Fibroblast of the aortic adventitia (primary cell): ENCODE results near the gene SERPINB1. TPM values are rescaled to one million over a fixed set of nuclear protein-coding genes. Genes with fewer than 3 reads are reported as not detected.

Source experiments
- DNase-seq: peaks from one replicate; pipeline ENCODE4 v3.0.0-alpha.2; 2010; ENCODE audit warnings: low read depth
- H3K4me3 ChIP-seq: 2 replicates; pipeline ENCODE4 v1.5.1; 2011; ENCODE audit warnings: low read depth, mild to moderate bottlenecking, control low read depth, low read length, moderate library complexity
- total RNA-seq: library from RNA; depleted of rRNA; stranded (reverse); fragments of >200 nt; gene quantifications from 2 replicates; pipeline ENCODE4 v1.2.3, GENCODE V29; 2012; ENCODE audit warnings: low replicate concordance
- TF ChIP-seq, protein P1 (sequence below): IDR thresholded peaks from 2 replicates; pipeline ENCODE4 v1.5.1; 2011; ENCODE audit warnings: mild to moderate bottlenecking, low read length, control low read depth, inconsistent platforms; ENCODE audit not compliant: insufficient read depth

The SERPINB1 gene
- total RNA-seq, 1 donor = 22.1 TPM

DNA sequence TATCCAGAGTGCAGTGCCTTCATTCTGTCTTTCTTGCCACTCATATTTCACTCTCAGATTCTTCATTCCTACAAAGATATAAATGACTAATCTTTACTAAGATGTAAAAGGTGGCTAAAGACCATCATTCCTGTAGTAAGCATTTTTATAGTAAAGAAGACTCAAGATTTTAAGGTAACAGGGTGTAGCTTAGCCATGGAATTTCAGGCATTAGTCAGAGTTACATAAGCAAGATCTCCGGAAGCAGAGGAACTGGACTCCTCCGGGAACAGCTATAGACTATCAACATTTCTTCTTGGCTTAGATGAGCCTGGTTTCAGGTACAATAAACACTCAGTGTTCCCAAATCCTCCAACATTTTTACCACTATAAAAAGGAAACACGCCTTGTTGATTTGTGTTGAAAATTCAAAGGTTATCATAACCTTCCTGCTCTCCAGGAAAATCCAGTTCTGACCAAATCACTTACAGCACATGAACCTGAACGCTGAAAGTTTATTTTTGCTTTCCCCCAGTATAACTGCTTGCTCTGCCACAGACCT is 23.7 kb downstream of the SERPINB1 start:
- DNase-seq = peak; percentile 79
- no peak overlapping the region for H3K4me3 ChIP-seq

DNA sequence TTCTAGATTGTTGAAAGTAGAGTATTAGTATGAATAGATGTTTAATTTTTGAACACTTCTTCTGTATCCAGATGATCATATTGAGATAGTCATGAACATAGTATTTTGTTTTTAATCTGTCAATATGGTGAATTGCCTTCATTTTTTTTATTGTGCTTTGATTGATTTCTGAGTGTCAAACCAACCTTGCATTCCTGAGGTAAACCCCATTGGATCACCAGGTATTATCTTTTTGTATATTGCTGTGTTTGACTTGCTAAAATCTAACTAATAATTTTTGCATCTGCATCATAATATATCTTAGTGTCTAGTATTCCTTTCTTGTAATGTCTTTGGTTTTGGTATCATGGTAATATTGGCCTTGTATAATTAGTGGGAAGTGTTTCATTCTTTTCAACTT is 25.5 kb downstream of the SERPINB1 start:
- DNase-seq = no peak
- TF ChIP-seq, protein P1, sequence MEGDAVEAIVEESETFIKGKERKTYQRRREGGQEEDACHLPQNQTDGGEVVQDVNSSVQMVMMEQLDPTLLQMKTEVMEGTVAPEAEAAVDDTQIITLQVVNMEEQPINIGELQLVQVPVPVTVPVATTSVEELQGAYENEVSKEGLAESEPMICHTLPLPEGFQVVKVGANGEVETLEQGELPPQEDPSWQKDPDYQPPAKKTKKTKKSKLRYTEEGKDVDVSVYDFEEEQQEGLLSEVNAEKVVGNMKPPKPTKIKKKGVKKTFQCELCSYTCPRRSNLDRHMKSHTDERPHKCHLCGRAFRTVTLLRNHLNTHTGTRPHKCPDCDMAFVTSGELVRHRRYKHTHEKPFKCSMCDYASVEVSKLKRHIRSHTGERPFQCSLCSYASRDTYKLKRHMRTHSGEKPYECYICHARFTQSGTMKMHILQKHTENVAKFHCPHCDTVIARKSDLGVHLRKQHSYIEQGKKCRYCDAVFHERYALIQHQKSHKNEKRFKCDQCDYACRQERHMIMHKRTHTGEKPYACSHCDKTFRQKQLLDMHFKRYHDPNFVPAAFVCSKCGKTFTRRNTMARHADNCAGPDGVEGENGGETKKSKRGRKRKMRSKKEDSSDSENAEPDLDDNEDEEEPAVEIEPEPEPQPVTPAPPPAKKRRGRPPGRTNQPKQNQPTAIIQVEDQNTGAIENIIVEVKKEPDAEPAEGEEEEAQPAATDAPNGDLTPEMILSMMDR = no peak
- no peak overlapping the region for H3K4me3 ChIP-seq

More for the DNA sequence above, 23.7 kb downstream of the SERPINB1 start:
- TF ChIP-seq, protein P1 = no peak

DNA sequence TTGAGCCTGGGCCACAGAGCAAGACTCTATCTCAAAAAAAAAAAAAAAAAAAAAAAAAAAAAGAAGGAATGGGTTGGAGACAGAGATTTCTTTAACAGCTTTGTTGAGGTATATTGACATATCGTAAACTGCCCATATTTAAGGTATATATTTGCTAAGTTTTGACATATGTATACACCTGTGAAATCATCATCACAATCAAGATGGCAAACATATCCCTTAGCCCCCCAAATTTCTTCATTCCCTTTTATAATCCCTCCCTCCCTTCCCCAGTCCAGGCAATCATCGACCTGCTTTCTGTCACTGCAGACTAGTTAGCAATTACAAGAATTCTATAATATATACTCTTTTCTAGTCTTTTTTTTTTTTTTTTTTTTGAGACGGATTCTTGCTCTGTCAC is 29.0 kb downstream of the SERPINB1 start:
- TF ChIP-seq, protein P1 = no peak
- DNase-seq = no peak
- H3K4me3 ChIP-seq = no peak overlapping the region

DNA sequence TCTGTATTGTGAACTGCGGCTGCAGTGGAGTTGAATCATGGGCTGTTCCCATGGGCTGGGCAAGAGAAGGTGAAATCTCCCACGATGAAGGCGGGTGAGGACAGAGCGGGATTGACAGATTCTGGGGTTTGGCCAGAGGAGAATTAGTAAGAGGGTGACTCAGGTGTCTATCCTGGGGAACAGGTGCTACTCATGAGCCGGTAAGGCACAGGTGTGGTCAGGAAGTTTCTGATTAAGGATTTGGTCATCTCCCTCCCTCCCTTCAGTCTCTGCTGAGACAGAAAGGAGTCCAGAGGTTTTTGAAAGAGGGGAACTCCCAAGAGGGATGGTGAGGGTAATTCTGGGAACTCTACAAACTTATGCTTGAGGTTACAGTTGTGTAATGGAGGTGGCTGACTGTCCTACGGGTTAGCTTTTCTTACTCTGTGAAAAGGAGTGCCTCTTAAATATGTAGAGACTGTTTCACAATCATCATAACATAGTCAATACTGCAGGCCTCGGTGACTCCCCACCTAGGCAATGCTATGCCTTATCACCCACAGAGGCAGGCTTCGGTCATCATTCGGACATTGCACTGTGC is 31.5 kb downstream of the SERPINB1 start:
- H3K4me3 ChIP-seq = no peak overlapping the region
- DNase-seq = no peak

DNA sequence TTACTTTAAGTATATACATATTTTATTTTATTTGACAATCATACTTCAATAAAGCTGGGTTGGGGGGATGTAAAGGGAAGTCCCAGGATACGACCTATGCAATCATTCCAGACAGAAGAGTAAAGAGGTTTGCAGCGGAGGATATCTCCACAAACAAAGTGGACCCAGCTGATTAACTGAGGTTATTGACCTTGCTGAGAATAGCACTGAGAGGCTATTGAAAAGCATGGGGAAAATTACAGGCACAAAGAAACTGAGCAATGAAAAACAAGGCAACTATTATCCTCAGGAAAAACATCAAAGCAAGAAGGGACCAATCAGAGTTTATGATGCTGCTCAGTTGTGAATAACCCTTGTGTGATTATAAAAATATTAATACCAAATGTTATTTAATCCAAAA is 32.6 kb downstream of the SERPINB1 start:
- no peak overlapping the region for H3K4me3 ChIP-seq
- no peak for DNase-seq
- TF ChIP-seq, protein P1 = no peak

More for the DNA sequence above, 31.5 kb downstream of the SERPINB1 start:
- TF ChIP-seq, protein P1 = no peak

DNA sequence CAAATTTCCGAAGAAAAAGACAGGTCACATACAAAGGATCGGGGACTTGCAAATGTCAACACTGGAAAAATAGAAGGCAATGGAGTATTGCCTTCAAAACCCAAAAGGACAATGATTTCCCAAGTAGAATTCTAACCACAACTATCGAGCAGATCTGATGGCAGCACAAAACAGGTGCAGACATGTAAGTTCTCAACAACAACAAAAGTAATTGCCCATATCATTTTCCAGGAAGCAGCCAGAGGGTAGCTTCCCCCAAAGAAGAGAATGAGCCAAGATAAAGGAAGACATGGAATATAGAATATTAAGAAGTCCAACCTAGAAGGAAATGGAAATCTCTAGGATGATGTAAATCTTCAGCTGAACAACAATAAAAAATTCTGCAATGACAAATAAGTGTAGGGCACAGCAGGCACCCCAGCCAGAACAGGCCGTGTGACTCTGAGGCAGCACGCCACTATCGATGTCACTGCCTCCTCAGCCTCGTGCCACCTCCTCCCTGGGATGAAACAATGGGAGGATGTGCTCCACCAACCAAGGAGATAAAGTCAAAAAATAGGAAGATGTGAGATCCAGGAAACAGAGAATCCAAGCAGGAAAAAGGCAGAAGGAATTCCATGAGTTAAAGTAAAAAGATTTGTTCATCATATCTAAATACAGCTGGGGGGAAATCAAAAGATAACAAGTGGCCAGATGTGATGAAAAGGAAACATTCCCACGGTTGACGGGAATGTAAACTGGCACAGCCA is 34.1 kb downstream of the SERPINB1 start:
- no peak overlapping the region for H3K4me3 ChIP-seq
- DNase-seq = peak; percentile 53
- TF ChIP-seq, protein P1 = no peak
